ENCODE data around the gene MYO9B. TPM values are rescaled to one million over a fixed set of nuclear protein-coding genes. Genes with fewer than 3 reads are reported as not detected.
A peak's percentile ranks its signal among the peaks of the same experiment; 100 is the strongest.

Gene MYO9B
- total and polyA plus RNA-seq, 9 of the 15 experiments (the other 6 are each of a cell fraction or from before 2014, with no cell fraction given): 2.4 to 77.6 (median 23.0) TPM

DNA sequence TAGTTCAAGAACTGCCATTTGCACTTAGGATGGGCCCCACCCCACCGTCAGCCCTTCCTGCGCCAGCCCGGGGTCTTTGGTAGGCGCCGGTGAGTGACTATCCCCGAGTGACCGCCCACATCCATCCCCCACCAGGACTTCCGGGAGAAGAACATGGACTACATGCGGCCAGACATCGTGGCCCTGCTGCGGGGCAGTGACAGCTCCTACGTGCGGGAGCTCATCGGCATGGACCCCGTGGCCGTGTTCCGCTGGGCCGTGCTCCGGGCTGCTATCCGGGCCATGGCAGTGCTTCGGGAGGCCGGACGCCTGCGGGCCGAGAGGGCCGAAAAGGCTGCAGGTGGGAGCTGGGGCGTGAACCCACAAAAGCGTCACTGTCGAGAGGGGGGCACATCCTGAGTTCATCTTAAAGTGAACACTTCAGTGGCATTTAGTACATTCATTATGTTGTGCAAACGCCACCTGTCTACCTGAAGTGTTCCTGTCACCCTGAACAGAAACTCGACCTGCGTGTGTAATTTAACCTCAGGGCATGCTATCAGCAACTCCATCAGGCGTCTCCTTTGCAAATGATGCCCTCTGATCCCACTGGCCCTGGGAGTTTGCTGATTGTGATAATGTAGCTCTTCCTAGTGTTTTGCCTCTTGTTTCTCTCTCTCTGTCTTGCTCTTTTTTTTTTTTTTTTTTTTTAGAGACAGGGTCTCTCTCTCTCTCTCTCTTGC, 97.2 kb downstream of the MYO9B start:
- no peak overlapping the region for H2AFZ ChIP-seq (ENCODE audit: low read depth, low read length)
- H3K9me1 ChIP-seq (ENCODE audit: control insufficient read depth, insufficient read depth, low read length): no peaks in the 10 kb centered on the region
- H3K9ac ChIP-seq (ENCODE audit: insufficient read depth in 1 of 2, low read depth in 2 of 2, low read length in 2 of 2): no peak overlapping the region; a peak in 1 of 4 replicates
- ChIA-PET CTCF (ENCODE audit: low intra/inter-chr PET ratio) (no interaction called here), POLR2A (no interaction called here)
- no peak for ATAC-seq
- no TSS peak for BruUV-seq (replicated peaks)
- no peaks in the 10 kb centered on the region for H3K79me2 ChIP-seq (ENCODE audit: control insufficient read depth, insufficient read depth, low read length)
- in situ Hi-C loops (cut with MboI) (no loop called here), intact Hi-C loops (cut with micrococcal nuclease) (no loop called here)
- no peaks in the 10 kb centered on the region for H3K9me3 ChIP-seq (replicated peaks; ENCODE audit: control insufficient read depth, insufficient read depth, low read depth, low read length)
- H3K27me3 ChIP-seq (ENCODE audit: control insufficient read depth in 2 of 2, insufficient read depth in 2 of 2, low read length in 2 of 2): no peaks in the 10 kb centered on the region
- no peak overlapping the region for H3K4me2 ChIP-seq (ENCODE audit: insufficient read depth, low read length)
- DNase-seq (ENCODE audit: extremely low read depth in 1 of 4, low spot score in 3 of 4): no peak
- WGBS (ENCODE audit: insufficient coverage, low coverage, missing lambda C conversion rate): 88% methylated on average over 28 of the region's 33 CpGs
- no peak for FAIRE-seq
- H3K36me3 ChIP-seq (ENCODE audit: control insufficient read depth, insufficient read depth, low read length): peaks cover 65% of the 10 kb centered on the region
- H3K4me1 ChIP-seq (replicated peaks in 1 of 2; ENCODE audit: control insufficient read depth in 2 of 2, insufficient read depth in 2 of 2, low read length in 2 of 2): peaks cover 0 to 5% of the 10 kb centered on the region in 2 experiments; a peak in 1 of 5 replicates
- TF ChIP-seq CBX5 (IDR thresholded peaks at IDR 0.05; ENCODE audit: borderline replicate concordance, low read depth): no peak
- TF ChIP-seq POLR2G (IDR thresholded peaks at IDR 0.05; ENCODE audit: low read depth, low read length): peak; percentile 51
- H4K20me1 ChIP-seq (replicated peaks; ENCODE audit: control insufficient read depth, insufficient read depth, low read length): no peaks in the 10 kb centered on the region
- no peak overlapping the region for H3K4me3 ChIP-seq
- H3K27ac ChIP-seq (ENCODE audit: extremely low read depth, low read depth, low read length): no peak overlapping the region

DNA sequence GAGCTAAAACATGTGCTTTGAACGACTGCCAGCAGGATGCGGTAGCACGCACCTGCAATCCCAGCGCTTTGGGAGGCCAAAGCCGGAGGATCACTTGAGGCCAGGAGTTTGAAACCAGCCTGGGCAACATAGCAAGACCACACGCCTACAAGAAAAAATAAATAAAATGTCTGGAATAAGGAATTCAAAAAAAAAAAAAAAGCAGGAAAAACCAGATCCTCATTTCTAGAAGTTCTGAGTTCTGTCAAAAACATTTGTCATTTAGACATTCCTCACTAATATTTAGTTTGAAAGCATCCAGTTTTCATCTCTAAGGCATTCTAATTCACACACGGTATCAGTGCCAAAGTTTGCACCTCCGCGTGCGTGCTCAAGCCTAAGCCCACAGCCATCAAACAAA, 102.7 kb downstream of the MYO9B start:
- WGBS (ENCODE audit: insufficient coverage, low coverage, missing lambda C conversion rate): 93% methylated on average over 8 of the region's 10 CpGs
- intact Hi-C loops (cut with micrococcal nuclease) (no loop called here), in situ Hi-C loops (cut with MboI) (no loop called here)
- no peak overlapping the region for H3K27ac ChIP-seq (ENCODE audit: extremely low read depth, low read depth, low read length)
- H4K20me1 ChIP-seq (replicated peaks; ENCODE audit: control insufficient read depth, insufficient read depth, low read length): no peaks in the 10 kb centered on the region
- H2AFZ ChIP-seq (ENCODE audit: low read depth, low read length): no peak overlapping the region
- no TSS peak for BruUV-seq (replicated peaks)
- no peaks in the 10 kb centered on the region for H3K9me1 ChIP-seq (ENCODE audit: control insufficient read depth, insufficient read depth, low read length)
- no peak for FAIRE-seq
- no peaks in the 10 kb centered on the region for H3K79me2 ChIP-seq (ENCODE audit: control insufficient read depth, insufficient read depth, low read length)
- H3K4me3 ChIP-seq: no peak overlapping the region
- CTCF ChIA-PET (ENCODE audit: low intra/inter-chr PET ratio): no interaction called here
- no peaks in the 10 kb centered on the region for H3K27me3 ChIP-seq (ENCODE audit: control insufficient read depth in 2 of 2, insufficient read depth in 2 of 2, low read length in 2 of 2)
- peaks cover 0 to 2% of the 10 kb centered on the region in 2 experiments; a peak in 1 of 5 replicates for H3K4me1 ChIP-seq (replicated peaks in 1 of 2; ENCODE audit: control insufficient read depth in 2 of 2, insufficient read depth in 2 of 2, low read length in 2 of 2)
- ATAC-seq: no peak
- H3K36me3 ChIP-seq (ENCODE audit: control insufficient read depth, insufficient read depth, low read length): peaks cover 38% of the 10 kb centered on the region; the same call in 2 of the 3 replicates
- TF ChIP-seq CAMTA2 (CRISPR knock-in tag; conservative IDR thresholded peaks at IDR 0.05): no peak
- POLR2A ChIA-PET: no interaction called here
- no peak for DNase-seq (ENCODE audit: extremely low read depth in 1 of 4, low spot score in 3 of 4)
- no peaks in the 10 kb centered on the region for H3K9me3 ChIP-seq (replicated peaks; ENCODE audit: control insufficient read depth, insufficient read depth, low read depth, low read length)
- no peak overlapping the region for H3K4me2 ChIP-seq (ENCODE audit: insufficient read depth, low read length)
- H3K9ac ChIP-seq (ENCODE audit: insufficient read depth in 1 of 2, low read depth in 2 of 2, low read length in 2 of 2): no peak overlapping the region; a peak in 1 of 4 replicates
